ENCODE measurements around the gene REG1B. TPM values are rescaled to one million over a fixed set of nuclear protein-coding genes. Genes with fewer than 3 reads are reported as not detected.

REG1B gene
- total and polyA plus RNA-seq, 9 of the 15 experiments (the other 6 are each of a cell fraction or from before 2014, with no cell fraction given), result 0.15 to 2.0 TPM; not detected in 7

GRCh38 chr2:79122676-79123075 is 34.9 kb upstream of the REG1B start:
- Histone ChIP-seq H3K27me3 (ENCODE audit: control insufficient read depth in 2 of 2, insufficient read depth in 2 of 2, low read length in 2 of 2) (no peaks in the 10 kb centered on the region), H3K9me1 (ENCODE audit: control insufficient read depth, insufficient read depth, low read length) (no peaks in the 10 kb centered on the region), H3K4me2 (ENCODE audit: insufficient read depth, low read length) (no peak overlapping the region), H3K9ac (ENCODE audit: insufficient read depth in 1 of 2, low read depth in 2 of 2, low read length in 2 of 2) (no peak overlapping the region), H3K9me3 (replicated peaks; ENCODE audit: control insufficient read depth, insufficient read depth, low read depth, low read length) (no peaks in the 10 kb centered on the region), H3K4me3 (no peak overlapping the region), H3K36me3 (ENCODE audit: control insufficient read depth, insufficient read depth, low read length) (no peaks in the 10 kb centered on the region), H3K79me2 (ENCODE audit: control insufficient read depth, insufficient read depth, low read length) (no peaks in the 10 kb centered on the region), H3K27ac (ENCODE audit: extremely low read depth, low read depth, low read length) (no peak overlapping the region), H3K4me1 (replicated peaks in 1 of 2; ENCODE audit: control insufficient read depth in 2 of 2, insufficient read depth in 2 of 2, low read length in 2 of 2) (no peaks in the 10 kb centered on the region), H2AFZ (ENCODE audit: low read depth, low read length) (no peak overlapping the region), H4K20me1 (replicated peaks; ENCODE audit: control insufficient read depth, insufficient read depth, low read length) (no peaks in the 10 kb centered on the region)
- no peak for FAIRE-seq
- TF ChIP-seq ATF7 (IDR thresholded peaks at IDR 0.05) (no peak), ZSCAN29 (IDR thresholded peaks at IDR 0.05) (no peak), HNRNPH1 (optimal IDR thresholded peaks at IDR 0.05; ENCODE audit: low read depth, low read length) (no peak), THAP12 (CRISPR knock-in tag; IDR thresholded peaks at IDR 0.05) (no peak), ZNF124 (CRISPR knock-in tag; IDR thresholded peaks at IDR 0.05) (no peak), RFX7 (CRISPR knock-in tag; IDR thresholded peaks at IDR 0.05) (no peak), SNRNP70 (optimal IDR thresholded peaks at IDR 0.05; ENCODE audit: low read depth, low read length) (no peak), PTBP1 (IDR thresholded peaks at IDR 0.05; ENCODE audit: low read depth, low read length) (no peak), KDM1A (IDR thresholded peaks at IDR 0.05) (no peak), ZBTB33 (CRISPR knock-in tag; IDR thresholded peaks at IDR 0.05) (no peak), ETS1 (conservative IDR thresholded peaks at IDR 0.05; ENCODE audit: control insufficient read depth, low read depth, low read length) (no peak), ZBTB12 (CRISPR knock-in tag; IDR thresholded peaks at IDR 0.05) (no peak), E2F5 (CRISPR knock-in tag; IDR thresholded peaks at IDR 0.05) (no peak)
- ChIA-PET POLR2A (interaction anchor here (0.6 to 0.7 kb wide), 2 partner anchors 109 to 639 kb away, joined by 3 read pairs; no protein-coding TSS in a partner anchor), CTCF (ENCODE audit: low intra/inter-chr PET ratio) (no interaction called here)
- in situ Hi-C loops (cut with MboI), result no loop called here
- no peak for ATAC-seq
- no TSS peak for BruUV-seq (replicated peaks)
- WGBS (ENCODE audit: insufficient coverage, low coverage, missing lambda C conversion rate), result 0% methylated on average over 2 of the region's 2 CpGs
- no peak for DNase-seq (ENCODE audit: extremely low read depth in 1 of 4, low spot score in 3 of 4)
- intact Hi-C loops (cut with micrococcal nuclease), result no loop called here

All from K562 (cell line).